Measurements from ENCODE around the gene FCN3. TPM values are rescaled to one million over a fixed set of nuclear protein-coding genes. Genes with fewer than 3 reads are reported as not detected.

The FCN3 gene
- total and polyA plus RNA-seq, 10 of the 15 experiments (the other 5 are each of a cell fraction or from before 2014, with no cell fraction given): 0.28 TPM; not detected in 9

- TF ChIP-seq ELK1 (IDR thresholded peaks at IDR 0.05; ENCODE audit: low read depth, low read length) (no peak), CHD2 (IDR thresholded peaks at IDR 0.05; ENCODE audit: borderline replicate concordance, low read depth, low read length) (no peak), TBL1XR1 (IDR thresholded peaks at IDR 0.05; ENCODE audit: low read depth, low read length) (no peak), NR2F1 (conservative IDR thresholded peaks at IDR 0.05) (peak; percentile 50), NBN (IDR thresholded peaks at IDR 0.05) (0 out of 2 replicates have a peak, but pooled peaks have one; percentile 30), STAT3 (IDR thresholded peaks at IDR 0.05; ENCODE audit: low read depth, low read length) (no peak), ZNF24 (IDR thresholded peaks at IDR 0.05) (no peak)
Observed at GRCh38 chr1:27367160-27367650, 7.4 kb downstream of the FCN3 start (continued).

- H3K79me2 ChIP-seq (ENCODE audit: control insufficient read depth, insufficient read depth, low read length): no peaks in the 10 kb centered on the region
- intact Hi-C loops (cut with micrococcal nuclease; ENCODE audit: unreplicated experiment) (loop anchor here (5.0 kb wide), 1 partner anchor 44 kb away; the partner anchor contains the start of gene TMEM222), in situ Hi-C loops (cut with MboI) (no loop called here)
- peaks cover 15% of the 10 kb centered on the region for H3K4me1 ChIP-seq (ENCODE audit: control insufficient read depth, insufficient read depth, low read length)
- SMC1A ChIA-PET (ENCODE audit: uncharacterized antibody, unreplicated experiment): interaction anchor here (0.8 to 3.3 kb wide), 7 partner anchors 9 to 233 kb away, joined by 3 to 27 read pairs (median 3); partner anchors contain the start of gene GPR3
- no TSS peak for BruUV-seq (replicated peaks)
- no peaks in the 10 kb centered on the region for H3K9me3 ChIP-seq (replicated peaks; ENCODE audit: control insufficient read depth, insufficient read depth, low read length)
- WGBS (ENCODE audit: insufficient coverage, insufficient replicate concordance, low lambda C conversion rate, missing lambda C conversion rate): 1% methylated on average over 65 of the region's 67 CpGs
- FAIRE-seq: no peak
- DNase-seq (ENCODE audit: low read depth, low spot score): no peak
- CTCF ChIA-PET: interaction anchor here (0.8 to 4.7 kb wide), 17 partner anchors 9 to 240 kb away, joined by 3 to 40 read pairs (median 6); partner anchors contain the start of genes AHDC1, GPR3 and SYTL1
- H3K4me3 ChIP-seq: peak within 1 kb of the TSS; percentile 76
- H3K36me3 ChIP-seq (ENCODE audit: control insufficient read depth in 2 of 2, insufficient read depth in 2 of 2, low read length in 1 of 2): no peaks in the 10 kb centered on the region
- no peaks in the 10 kb centered on the region for H3K27me3 ChIP-seq (replicated peaks in 1 of 2; ENCODE audit: control insufficient read depth in 2 of 2, insufficient read depth in 2 of 2, low read length in 1 of 2)
- RAD21 ChIA-PET (ENCODE audit: unreplicated experiment): interaction anchor here (1.2 to 2.1 kb wide), 7 partner anchors 9 to 115 kb away, joined by 3 to 16 read pairs (median 5); no protein-coding TSS in a partner anchor
- peak within 1 kb of the TSS; percentile 88 for H3K4me2 ChIP-seq (ENCODE audit: control insufficient read depth, insufficient read depth)
- H3K9ac ChIP-seq (ENCODE audit: control insufficient read depth, insufficient read depth, low read length): no peak within 1 kb of the TSS
- H3K27ac ChIP-seq (ENCODE audit: control insufficient read depth, insufficient read depth): no peak within 1 kb of the TSS
- peak; percentile 56 for ATAC-seq
- no peaks in the 10 kb centered on the region; the same call in 1 of the 2 replicates for H4K20me1 ChIP-seq (ENCODE audit: control insufficient read depth, insufficient read depth)
- POLR2A ChIA-PET: interaction anchor here (0.6 to 1.2 kb wide), 3 partner anchors 23 to 702 kb away, joined by 3 to 8 read pairs (median 4); no protein-coding TSS in a partner anchor
- peak within 1 kb of the TSS; percentile 39 for H2AFZ ChIP-seq (ENCODE audit: control insufficient read depth, low read depth, low read length)
- TF ChIP-seq BCL11A (IDR thresholded peaks at IDR 0.05; ENCODE audit: low read depth, low read length) (no peak), SP1 (IDR thresholded peaks at IDR 0.05; ENCODE audit: low read depth, low read length) (no peak), CBX3 (IDR thresholded peaks at IDR 0.05; ENCODE audit: borderline replicate concordance, low read depth) (no peak), SMAD1 (IDR thresholded peaks at IDR 0.05; ENCODE audit: low read depth, partially characterized antibody) (no peak), POLR2AphosphoS2 (IDR thresholded peaks at IDR 0.05; ENCODE audit: low read depth, low read length) (no peak), TCF7 (IDR thresholded peaks at IDR 0.05; ENCODE audit: borderline replicate concordance) (no peak), ASH2L (IDR thresholded peaks at IDR 0.05; ENCODE audit: borderline replicate concordance, low read depth) (no peak), SMC3 (IDR thresholded peaks at IDR 0.05; ENCODE audit: borderline replicate concordance, low read length) (0 out of 2 replicates have a peak, but pooled peaks have one; percentile 6), MTA3 (IDR thresholded peaks at IDR 0.05; ENCODE audit: borderline replicate concordance, low read length) (no peak), MEF2A (IDR thresholded peaks at IDR 0.05; ENCODE audit: insufficient read depth, low read depth, low read length) (no peak), FOXK2 (IDR thresholded peaks at IDR 0.05) (no peak), IKZF1 (conservative IDR thresholded peaks at IDR 0.05) (peak; percentile 94), ATF7 (IDR thresholded peaks at IDR 0.05; ENCODE audit: low read depth) (no peak), RCOR1 (conservative IDR thresholded peaks at IDR 0.05; ENCODE audit: low read depth, low read length) (no peak), EED (IDR thresholded peaks at IDR 0.05; ENCODE audit: low read depth) (peak; percentile 69), SUPT20H (IDR thresholded peaks at IDR 0.05; ENCODE audit: borderline replicate concordance, control insufficient read depth, low read depth, low read length) (no peak), ZNF384 (IDR thresholded peaks at IDR 0.05; ENCODE audit: borderline replicate concordance, low read depth, low read length) (no peak)
Observed at GRCh38 chr1:27366411-27367159, 8.0 kb downstream of the FCN3 start, which contains the start of gene MAP3K6. MAP3K6 (minus strand) TSS chr1:27366961; CDS start chr1:27366597, 364 bp downstream.

All from GM12878 (cell line).